Measurements from ENCODE around the gene CTF1.
A peak's percentile ranks its signal among the peaks of the same experiment; 100 is the strongest.

Gene CTF1

GRCh38 chr16:30874821-30875717 lies 21.3 kb upstream of the CTF1 start:
- no peaks in the 10 kb centered on the region for H3K27me3 ChIP-seq
- TF ChIP-seq, protein P1, sequence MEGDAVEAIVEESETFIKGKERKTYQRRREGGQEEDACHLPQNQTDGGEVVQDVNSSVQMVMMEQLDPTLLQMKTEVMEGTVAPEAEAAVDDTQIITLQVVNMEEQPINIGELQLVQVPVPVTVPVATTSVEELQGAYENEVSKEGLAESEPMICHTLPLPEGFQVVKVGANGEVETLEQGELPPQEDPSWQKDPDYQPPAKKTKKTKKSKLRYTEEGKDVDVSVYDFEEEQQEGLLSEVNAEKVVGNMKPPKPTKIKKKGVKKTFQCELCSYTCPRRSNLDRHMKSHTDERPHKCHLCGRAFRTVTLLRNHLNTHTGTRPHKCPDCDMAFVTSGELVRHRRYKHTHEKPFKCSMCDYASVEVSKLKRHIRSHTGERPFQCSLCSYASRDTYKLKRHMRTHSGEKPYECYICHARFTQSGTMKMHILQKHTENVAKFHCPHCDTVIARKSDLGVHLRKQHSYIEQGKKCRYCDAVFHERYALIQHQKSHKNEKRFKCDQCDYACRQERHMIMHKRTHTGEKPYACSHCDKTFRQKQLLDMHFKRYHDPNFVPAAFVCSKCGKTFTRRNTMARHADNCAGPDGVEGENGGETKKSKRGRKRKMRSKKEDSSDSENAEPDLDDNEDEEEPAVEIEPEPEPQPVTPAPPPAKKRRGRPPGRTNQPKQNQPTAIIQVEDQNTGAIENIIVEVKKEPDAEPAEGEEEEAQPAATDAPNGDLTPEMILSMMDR (IDR thresholded peaks at IDR 0.05; ENCODE audit: low read depth, low read length): no peak
- no peaks in the 10 kb centered on the region for H3K4me1 ChIP-seq
- peak overlapping the region; percentile 95 for H3K4me3 ChIP-seq (ENCODE audit: low read depth, low read length)
- H3K9me3 ChIP-seq: no peaks in the 10 kb centered on the region
- no peaks in the 10 kb centered on the region for H3K36me3 ChIP-seq
- peak; percentile 95 for DNase-seq

- DNase-seq: no peak
These were observed 20.3 kb upstream of the CTF1 start for GRCh38 chr16:30875871-30876801.

DNA sequence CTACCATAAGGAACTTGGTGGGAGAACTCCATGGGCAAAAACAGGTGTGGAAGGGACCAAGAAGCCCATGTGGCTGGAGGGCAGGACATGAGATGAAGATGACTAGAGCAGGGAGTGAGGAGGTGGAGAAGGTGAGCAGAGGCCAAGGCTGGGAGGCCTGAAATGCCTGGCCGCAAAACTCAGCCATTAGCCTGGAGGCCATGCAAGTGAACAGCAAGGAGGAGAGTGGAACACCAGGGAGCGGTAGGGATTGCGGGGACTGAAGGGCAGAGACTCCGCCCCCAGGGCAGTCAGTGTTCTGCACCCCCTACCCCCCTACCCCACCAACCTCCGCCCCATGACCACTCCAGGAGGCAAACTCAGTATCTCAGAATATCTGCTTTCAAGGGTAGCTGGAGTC lies 19.5 kb upstream of the CTF1 start:
- TF ChIP-seq, protein P1 (IDR thresholded peaks at IDR 0.05; ENCODE audit: low read depth, low read length): no peak
- H3K9me3 ChIP-seq: no peaks in the 10 kb centered on the region
- peak overlapping the region; percentile 95 for H3K4me3 ChIP-seq (ENCODE audit: low read depth, low read length)
- H3K4me1 ChIP-seq: no peaks in the 10 kb centered on the region
- peaks cover 4% of the 10 kb centered on the region; the same call in 1 of the 2 replicates for H3K36me3 ChIP-seq
- DNase-seq: peak; percentile 28
- H3K27me3 ChIP-seq: no peaks in the 10 kb centered on the region

More at GRCh38 chr16:30875871-30876801, 20.3 kb upstream of the CTF1 start:
- Histone ChIP-seq H3K4me1 (no peaks in the 10 kb centered on the region), H3K4me3 (ENCODE audit: low read depth, low read length) (peak overlapping the region; percentile 95), H3K9me3 (no peaks in the 10 kb centered on the region), H3K36me3 (peaks cover 3% of the 10 kb centered on the region; the same call in 1 of the 2 replicates), H3K27me3 (no peaks in the 10 kb centered on the region)
- TF ChIP-seq, protein P1 (IDR thresholded peaks at IDR 0.05; ENCODE audit: low read depth, low read length): no peak

- TF ChIP-seq, protein P1 (IDR thresholded peaks at IDR 0.05; ENCODE audit: low read depth, low read length): no peak
- Histone ChIP-seq H3K9me3 (no peaks in the 10 kb centered on the region), H3K36me3 (peaks cover 9% of the 10 kb centered on the region), H3K4me3 (ENCODE audit: low read depth, low read length) (no peak overlapping the region), H3K27me3 (no peaks in the 10 kb centered on the region), H3K4me1 (no peaks in the 10 kb centered on the region; the same call in 1 of the 2 replicates)
- DNase-seq: no peak
These were observed 13.7 kb upstream of the CTF1 start for GRCh38 chr16:30882429-30883310.

DNA sequence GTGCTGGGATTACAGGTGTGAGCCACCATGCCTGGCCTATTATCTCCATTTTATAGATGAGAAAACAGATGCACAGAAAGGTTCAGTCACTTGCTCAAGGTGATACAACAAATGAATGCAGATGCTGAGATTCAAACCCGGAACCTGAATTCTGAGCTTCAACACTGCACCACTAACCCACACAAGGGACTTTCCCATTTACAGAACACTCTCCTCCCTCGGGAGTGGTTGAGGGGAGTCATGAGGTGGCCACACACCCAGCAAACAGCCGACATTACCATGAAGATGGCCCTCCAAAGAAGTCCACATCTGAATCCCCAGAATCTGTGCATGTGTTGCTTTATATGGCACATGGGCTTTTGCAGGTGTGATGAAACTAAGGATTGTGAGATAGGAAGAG lies 11.7 kb upstream of the CTF1 start:
- TF ChIP-seq, protein P1 (IDR thresholded peaks at IDR 0.05; ENCODE audit: low read depth, low read length): no peak
- Histone ChIP-seq H3K4me3 (ENCODE audit: low read depth, low read length) (no peak overlapping the region), H3K27me3 (no peaks in the 10 kb centered on the region), H3K36me3 (peaks cover 17% of the 10 kb centered on the region), H3K9me3 (no peaks in the 10 kb centered on the region), H3K4me1 (no peaks in the 10 kb centered on the region; the same call in 1 of the 2 replicates)
- DNase-seq: no peak

All from BE2C (cell line).